Subcutaneous abdominal adipose tissue (tissue), 5 donors: Measurements from ENCODE around the gene AMACR.

Experiments
- H3K27ac ChIP-seq: one replicate; pipeline ENCODE4 v1.7.0; 2013; ENCODE audit warnings: low read depth, mild to moderate bottlenecking, inconsistent platforms, low read length, moderate library complexity
- H3K27me3 ChIP-seq, 5 donors: one replicate each; pipeline ENCODE4 v1.7.0; 2013; ENCODE audit warnings: low read length in 5 of 5, inconsistent platforms in 1 of 5; ENCODE audit not compliant: control insufficient read depth in 5 of 5, insufficient read depth in 4 of 5
- H3K36me3 ChIP-seq, 5 donors: one replicate each; pipeline ENCODE4 v1.7.0; 2013; ENCODE audit warnings: low read length in 5 of 5; ENCODE audit not compliant: control insufficient read depth in 5 of 5, insufficient read depth in 5 of 5
- H3K4me1 ChIP-seq, 5 donors: one replicate each; pipeline ENCODE4 v1.7.0; 2013; ENCODE audit warnings: low read length in 5 of 5, mild to moderate bottlenecking in 3 of 5, moderate library complexity in 1 of 5; ENCODE audit not compliant: control insufficient read depth in 5 of 5, insufficient read depth in 5 of 5
- H3K4me3 ChIP-seq, 5 donors: one replicate each; pipeline ENCODE4 v1.7.0; 2013; ENCODE audit warnings: low read length in 5 of 5, low read depth in 1 of 5
- H3K9ac ChIP-seq, 5 donors: one replicate each; pipeline ENCODE4 v1.7.0; 2013; ENCODE audit warnings: low read length in 5 of 5, mild to moderate bottlenecking in 4 of 5, moderate library complexity in 3 of 5
- H3K9me3 ChIP-seq, 5 donors: one replicate each; pipeline ENCODE4 v1.7.0; 2013; ENCODE audit warnings: low read length in 5 of 5; ENCODE audit not compliant: control insufficient read depth in 5 of 5
- donor health status: healthy.
- donor health status: healthy.
- donor health status: healthy.
- donor health status: healthy.
- donor health status: healthy.

AMACR gene

GRCh38 chr5:34022121-34022705 lies 14.4 kb upstream of the AMACR start:
- Histone ChIP-seq H3K9me3 (no peaks in the 10 kb centered on the region), H3K4me1 (peaks cover 0 to 18% (median 7%) of the 10 kb centered on the region in 5 donors), H3K27ac (peak overlapping the region; percentile 33), H3K4me3 (no peak overlapping the region), H3K9ac (no peak overlapping the region), H3K27me3 (no peaks in the 10 kb centered on the region), H3K36me3 (peaks cover 0 to 4% (median 0%) of the 10 kb centered on the region in 5 donors)

DNA sequence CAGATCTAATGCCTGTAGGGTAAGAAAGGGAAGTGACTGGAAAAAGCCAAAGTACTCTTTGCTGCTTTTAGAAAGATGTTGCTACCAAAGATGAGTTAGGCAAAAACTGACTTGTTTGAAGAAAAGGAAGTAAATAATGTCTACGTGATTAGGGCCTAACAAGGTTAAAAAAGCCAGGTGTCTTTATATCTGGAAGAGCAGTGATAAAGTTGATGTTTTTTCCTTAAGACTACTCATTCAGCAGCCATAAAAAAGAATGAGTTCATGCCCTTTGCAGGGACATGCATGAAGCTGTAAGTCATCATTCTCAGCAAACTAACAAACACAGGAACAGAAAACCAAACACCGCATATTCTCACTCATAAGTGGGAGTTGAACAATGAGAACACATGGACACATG lies 13.5 kb upstream of the AMACR start:
- H3K27me3 ChIP-seq: no peaks in the 10 kb centered on the region

DNA sequence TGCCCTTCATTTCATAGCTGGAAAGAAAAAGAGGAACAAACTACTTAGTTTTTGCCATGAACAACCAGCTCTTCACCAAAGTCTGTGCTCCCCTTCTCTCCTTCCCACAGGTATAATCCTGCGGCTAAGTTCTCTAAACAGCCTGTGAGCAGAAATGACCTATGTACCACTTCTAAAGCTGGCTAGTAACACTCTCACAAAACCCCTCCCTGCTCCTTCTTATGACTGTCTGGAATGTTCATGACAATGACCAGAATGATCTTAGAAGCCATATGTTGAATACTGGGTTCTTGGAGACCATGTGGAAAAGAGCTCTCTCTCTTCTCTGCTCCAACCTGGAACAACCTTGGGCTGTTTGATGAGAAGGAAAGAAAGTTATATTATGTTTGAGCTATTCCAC lies 12.9 kb upstream of the AMACR start:
- no peak overlapping the region for H3K4me3 ChIP-seq
- H3K27ac ChIP-seq: no peak overlapping the region

More for the DNA sequence above, 13.5 kb upstream of the AMACR start:
- Histone ChIP-seq H3K4me3 (no peak overlapping the region), H3K9ac (no peak overlapping the region), H3K36me3 (peaks cover 0 to 4% (median 0%) of the 10 kb centered on the region in 5 donors), H3K4me1 (peaks cover 0 to 18% (median 7%) of the 10 kb centered on the region in 5 donors), H3K9me3 (no peaks in the 10 kb centered on the region), H3K27ac (no peak overlapping the region)

DNA sequence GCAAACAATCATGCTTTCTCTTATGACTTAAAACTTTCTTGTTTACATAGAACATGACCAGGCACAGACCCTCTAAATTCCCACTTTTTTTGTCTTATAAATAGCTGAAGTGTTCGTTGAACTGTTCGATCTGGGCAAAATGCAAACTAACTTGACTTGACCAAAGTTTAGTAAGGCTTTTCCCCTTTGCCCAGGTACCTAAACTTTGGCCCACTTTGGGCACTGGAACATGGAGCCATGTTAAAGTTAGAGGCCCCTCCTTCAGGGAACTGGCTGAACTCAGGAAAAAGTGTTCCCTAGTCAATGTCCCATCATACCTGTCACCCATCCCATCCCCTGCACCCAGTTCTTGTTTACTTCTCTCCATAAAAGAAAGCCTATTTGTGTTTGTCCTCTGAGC lies 9.4 kb upstream of the AMACR start:
- Histone ChIP-seq H3K27ac (no peak overlapping the region), H3K9ac (no peak overlapping the region), H3K36me3 (no peaks in the 10 kb centered on the region), H3K4me1 (peaks cover 0 to 20% (median 13%) of the 10 kb centered on the region in 5 donors), H3K27me3 (no peaks in the 10 kb centered on the region), H3K4me3 (no peak overlapping the region), H3K9me3 (no peaks in the 10 kb centered on the region)

More for the DNA sequence above, 12.9 kb upstream of the AMACR start:
- Histone ChIP-seq H3K36me3 (no peaks in the 10 kb centered on the region), H3K27me3 (no peaks in the 10 kb centered on the region), H3K9me3 (no peaks in the 10 kb centered on the region), H3K9ac (no peak overlapping the region), H3K4me1 (peaks cover 0 to 18% (median 7%) of the 10 kb centered on the region in 5 donors)

DNA sequence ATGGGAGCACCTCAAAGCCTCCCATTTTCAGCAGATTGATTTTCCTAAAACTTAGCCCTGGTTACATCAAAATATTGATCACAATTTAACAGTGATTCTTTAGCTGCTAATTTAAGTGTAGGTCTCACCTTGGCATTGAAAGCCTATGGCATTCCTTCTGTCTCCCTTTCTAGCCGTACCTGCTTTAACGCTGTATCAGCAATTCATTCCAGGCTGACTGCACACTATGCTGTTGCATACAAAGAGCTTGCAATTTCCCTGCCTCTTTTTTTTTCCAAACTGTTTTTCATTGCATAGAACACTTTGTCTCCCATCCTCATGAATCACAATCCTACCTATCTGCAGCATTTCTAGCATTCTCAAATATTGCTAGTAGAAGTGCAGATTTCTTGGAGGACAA lies 8.9 kb upstream of the AMACR start:
- H3K9ac ChIP-seq: no peak overlapping the region
- peaks cover 0 to 18% (median 11%) of the 10 kb centered on the region in 5 donors for H3K4me1 ChIP-seq
- no peak overlapping the region for H3K27ac ChIP-seq
- H3K36me3 ChIP-seq: no peaks in the 10 kb centered on the region
- no peak overlapping the region for H3K4me3 ChIP-seq
- H3K9me3 ChIP-seq: no peaks in the 10 kb centered on the region
- H3K27me3 ChIP-seq: no peaks in the 10 kb centered on the region

DNA sequence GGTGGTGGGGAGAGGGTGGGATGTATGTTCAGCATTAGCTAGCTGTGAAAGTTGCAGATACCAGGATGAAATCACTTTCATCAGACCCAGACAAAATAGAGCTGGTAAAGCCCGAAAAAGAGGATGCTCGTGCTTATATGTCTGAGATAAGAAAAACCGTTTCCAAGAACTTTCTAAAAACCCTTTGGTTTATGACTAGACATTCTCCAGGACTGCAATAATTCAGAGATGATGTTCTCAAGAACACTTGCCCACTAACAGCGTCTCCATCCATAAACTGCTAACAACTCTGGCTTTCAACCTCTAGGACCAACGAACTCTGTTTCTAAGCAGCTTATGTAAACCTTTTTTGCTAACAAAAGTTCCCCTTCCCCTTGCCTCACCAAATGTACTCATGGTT lies 8.4 kb upstream of the AMACR start:
- Histone ChIP-seq H3K36me3 (no peaks in the 10 kb centered on the region), H3K27me3 (no peaks in the 10 kb centered on the region), H3K27ac (no peak overlapping the region), H3K9me3 (no peaks in the 10 kb centered on the region), H3K4me3 (no peak overlapping the region), H3K4me1 (peaks cover 0 to 17% (median 15%) of the 10 kb centered on the region in 5 donors), H3K9ac (no peak overlapping the region)

DNA sequence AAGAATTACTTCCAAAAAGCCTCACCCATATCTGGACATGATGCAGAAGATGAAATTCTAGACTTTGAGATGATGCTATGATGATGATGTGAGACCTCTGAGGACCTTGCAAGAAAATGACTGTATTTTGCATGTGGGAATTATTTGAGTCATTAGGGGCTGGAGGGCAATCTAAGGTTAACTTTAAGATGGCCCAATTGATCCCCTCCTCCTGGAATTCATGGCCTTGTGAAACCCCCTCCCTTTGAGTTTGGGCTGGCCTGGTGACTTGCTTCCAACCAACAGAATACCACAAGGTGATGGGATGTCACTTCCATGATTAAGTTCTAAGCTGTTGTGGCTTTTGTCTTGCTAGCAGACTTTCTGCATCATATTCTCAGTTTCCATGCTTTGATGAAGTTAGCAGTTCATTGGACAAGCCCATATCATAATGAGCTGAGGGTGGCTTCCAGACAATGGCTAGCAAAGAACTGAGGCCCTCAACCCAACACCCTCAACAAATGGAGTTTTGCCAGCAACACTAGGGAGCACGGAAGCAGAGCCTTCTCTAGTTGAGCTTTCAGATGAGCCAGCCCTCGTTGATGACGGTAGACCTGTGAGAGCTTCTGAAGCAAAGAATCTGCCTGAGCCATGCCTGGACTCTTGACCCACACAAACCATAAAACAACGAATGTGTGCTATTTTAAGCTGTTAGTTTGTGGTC lies 7.4 kb upstream of the AMACR start:
- Histone ChIP-seq H3K4me3 (no peak overlapping the region), H3K27me3 (no peaks in the 10 kb centered on the region), H3K9ac (no peak overlapping the region), H3K9me3 (no peaks in the 10 kb centered on the region), H3K27ac (no peak overlapping the region), H3K36me3 (no peaks in the 10 kb centered on the region), H3K4me1 (peaks cover 0 to 17% (median 12%) of the 10 kb centered on the region in 5 donors)

DNA sequence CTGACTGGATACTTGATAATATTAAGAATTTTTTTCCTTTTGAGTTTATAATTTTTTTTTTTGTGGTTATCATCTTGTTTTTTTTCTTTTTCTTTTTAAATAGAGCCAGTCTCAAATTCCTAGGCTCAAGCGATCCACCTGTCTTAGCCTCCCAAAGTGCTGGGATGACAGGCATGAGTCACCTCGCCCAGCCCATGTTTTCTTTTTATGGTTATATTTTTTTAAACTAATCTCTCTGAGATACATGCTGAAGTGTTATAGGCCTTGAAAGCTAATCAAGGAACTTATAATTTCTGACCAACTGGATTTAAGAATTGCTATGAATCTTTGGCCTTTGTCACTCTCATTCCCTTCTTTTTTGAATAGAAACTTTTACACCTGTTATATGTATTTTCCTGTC lies 6.8 kb upstream of the AMACR start:
- no peak overlapping the region for H3K27ac ChIP-seq
- H3K4me3 ChIP-seq: no peak overlapping the region

DNA sequence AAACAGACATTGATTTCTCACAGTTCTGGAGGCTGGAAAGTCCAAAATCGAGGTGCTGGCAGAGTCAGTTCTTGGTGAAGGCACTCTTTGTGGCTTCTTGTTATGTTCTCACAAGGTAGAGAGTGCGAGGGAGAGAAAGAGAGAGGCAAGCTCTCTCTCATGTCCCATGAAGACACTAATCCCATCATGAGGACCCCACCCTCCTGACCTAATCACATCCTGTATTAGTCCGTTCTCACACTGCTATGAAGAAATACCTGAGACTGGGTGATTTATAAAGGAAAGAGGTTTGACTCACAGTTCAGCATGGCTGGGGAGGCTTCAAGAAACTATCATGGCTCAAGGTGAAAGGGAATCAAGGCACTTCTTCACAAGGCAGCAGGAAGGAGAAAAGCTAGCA lies 5.7 kb upstream of the AMACR start:
- H3K27me3 ChIP-seq: no peaks in the 10 kb centered on the region
- no peaks in the 10 kb centered on the region for H3K9me3 ChIP-seq

More for the DNA sequence above, 6.8 kb upstream of the AMACR start:
- H3K9me3 ChIP-seq: no peaks in the 10 kb centered on the region
- H3K27me3 ChIP-seq: no peaks in the 10 kb centered on the region
- peaks cover 0 to 17% (median 12%) of the 10 kb centered on the region in 5 donors for H3K4me1 ChIP-seq
- H3K36me3 ChIP-seq: no peaks in the 10 kb centered on the region
- no peak overlapping the region for H3K9ac ChIP-seq

DNA sequence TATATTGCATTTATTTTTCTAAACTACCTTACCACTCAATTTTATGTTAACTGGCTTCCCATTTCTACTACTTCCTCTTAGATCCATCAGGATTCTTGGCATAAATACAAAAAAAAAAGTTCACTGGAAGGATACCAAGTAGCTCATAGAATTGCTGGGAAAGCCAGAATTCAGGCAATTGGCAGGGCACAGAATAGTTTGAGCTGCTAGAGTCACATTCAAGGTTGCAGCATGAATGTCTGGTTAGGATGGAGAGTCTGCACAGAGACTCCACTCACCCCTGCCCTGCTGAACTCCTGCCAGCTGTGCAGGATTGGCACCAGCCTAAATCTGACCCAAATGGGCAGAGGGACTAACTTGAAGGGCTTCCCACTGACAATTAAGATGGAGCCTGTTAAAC lies 4.9 kb upstream of the AMACR start:
- Histone ChIP-seq H3K27ac (no peak overlapping the region), H3K9ac (no peak overlapping the region), H3K4me1 (peaks cover 0 to 25% (median 20%) of the 10 kb centered on the region in 5 donors), H3K27me3 (no peaks in the 10 kb centered on the region), H3K9me3 (no peaks in the 10 kb centered on the region), H3K36me3 (no peaks in the 10 kb centered on the region), H3K4me3 (no peak overlapping the region)

More for the DNA sequence above, 5.7 kb upstream of the AMACR start:
- H3K27ac ChIP-seq: no peak overlapping the region
- no peak overlapping the region for H3K9ac ChIP-seq
- H3K4me3 ChIP-seq: no peak overlapping the region
- H3K36me3 ChIP-seq: no peaks in the 10 kb centered on the region
- H3K4me1 ChIP-seq: peaks cover 0 to 22% (median 17%) of the 10 kb centered on the region in 5 donors
